H9 (cell line): ENCODE measurements around the gene CMTM4. TPM values are rescaled to one million over a fixed set of nuclear protein-coding genes. Genes with fewer than 3 reads are reported as not detected.

Experiments
- DNase-seq: peaks from one replicate; pipeline ENCODE4 v3.0.0-alpha.2; 2017
- H2AFZ ChIP-seq: one replicate; pipeline ENCODE4 v1.6.1; 2013; ENCODE audit warnings: mild to moderate bottlenecking, low read length, control low read depth, moderate library complexity
- H2AK5ac ChIP-seq: 2 replicates; pipeline ENCODE4 v1.6.1; 2013; ENCODE audit warnings: low read length, control low read depth, mixed read lengths; ENCODE audit not compliant: insufficient read length
- H2BK120ac ChIP-seq: one replicate; pipeline ENCODE4 v1.6.1; 2013; ENCODE audit warnings: low read depth, mild to moderate bottlenecking, low read length, control low read depth, inconsistent platforms; ENCODE audit not compliant: poor library complexity, severe bottlenecking
- H2BK12ac ChIP-seq: 2 replicates; pipeline ENCODE4 v1.6.1; 2013; ENCODE audit warnings: low read length, control low read depth, mixed read lengths, low read depth; ENCODE audit not compliant: insufficient read length
- H2BK15ac ChIP-seq: 2 replicates; pipeline ENCODE4 v1.6.1; 2013; ENCODE audit warnings: low read depth, low read length, control low read depth
- H2BK20ac ChIP-seq: one replicate; pipeline ENCODE4 v1.6.1; 2013; ENCODE audit warnings: low read depth, mild to moderate bottlenecking, low read length, control low read depth, inconsistent platforms; ENCODE audit not compliant: poor library complexity, severe bottlenecking
- H2BK5ac ChIP-seq: 2 replicates; pipeline ENCODE4 v1.6.1; 2013; ENCODE audit warnings: low read length, control low read depth, mixed read lengths; ENCODE audit not compliant: insufficient read length
- H3K14ac ChIP-seq: 2 replicates; pipeline ENCODE4 v1.6.1; 2013; ENCODE audit warnings: low read length, control low read depth; ENCODE audit not compliant: insufficient read depth
- H3K18ac ChIP-seq: 2 replicates; pipeline ENCODE4 v1.6.1; 2013; ENCODE audit warnings: low read depth, mild to moderate bottlenecking, mixed read lengths, low read length, control low read depth; ENCODE audit not compliant: insufficient read length
- H3K23ac ChIP-seq: 2 replicates; pipeline ENCODE4 v1.6.1; 2013; ENCODE audit warnings: low read length, control low read depth, mixed read lengths, low read depth; ENCODE audit not compliant: insufficient read length
- H3K23me2 ChIP-seq: 2 replicates; pipeline ENCODE4 v1.6.1; 2013; ENCODE audit warnings: low read depth, mild to moderate bottlenecking, mixed read lengths, low read length, control low read depth; ENCODE audit not compliant: insufficient read length, poor library complexity, severe bottlenecking
- H3K27ac ChIP-seq: 2 replicates; pipeline ENCODE4 v1.5.1; 2013; ENCODE audit warnings: low read length, control low read depth, mixed read lengths, low read depth; ENCODE audit not compliant: insufficient read length
- H3K27me3 ChIP-seq: 2 replicates; pipeline ENCODE4 v1.6.1; 2013; ENCODE audit warnings: low read length, control low read depth, inconsistent platforms; ENCODE audit not compliant: insufficient read depth
- H3K4ac ChIP-seq: 2 replicates; pipeline ENCODE4 v1.6.1; 2013; ENCODE audit warnings: low read depth, mild to moderate bottlenecking, control low read depth, inconsistent platforms, low read length, moderate library complexity
- H3K4me1 ChIP-seq: 2 replicates; pipeline ENCODE4 v1.6.1; 2013; ENCODE audit warnings: low read length, control low read depth, inconsistent platforms; ENCODE audit not compliant: insufficient read depth
- H3K4me2 ChIP-seq: 2 replicates; pipeline ENCODE4 v1.6.1; 2013; ENCODE audit warnings: low read length, control low read depth, mixed read lengths; ENCODE audit not compliant: insufficient read length, insufficient read depth
- H3K56ac ChIP-seq: 2 replicates; pipeline ENCODE4 v1.6.1; 2013; ENCODE audit warnings: low read depth, mild to moderate bottlenecking, mixed read lengths, low read length, control low read depth; ENCODE audit not compliant: insufficient read length
- H3K79me1 ChIP-seq: 2 replicates; pipeline ENCODE4 v1.6.1; 2013; ENCODE audit warnings: low read depth, mild to moderate bottlenecking, moderate library complexity, low read length, control low read depth, inconsistent platforms; ENCODE audit not compliant: insufficient read depth, poor library complexity, severe bottlenecking
- H3K79me2 ChIP-seq: 2 replicates; pipeline ENCODE4 v1.6.1; 2013; ENCODE audit warnings: low read length, control low read depth, inconsistent platforms; ENCODE audit not compliant: insufficient read depth
- H3K9ac ChIP-seq: 2 replicates; pipeline ENCODE4 v1.6.1; 2013; ENCODE audit warnings: low read length, control low read depth, mixed read lengths; ENCODE audit not compliant: insufficient read length; ENCODE audit errors: extremely low read depth
- H3K9me3 ChIP-seq: one replicate; pipeline ENCODE4 v1.6.1; 2013; ENCODE audit warnings: low read depth, low read length, inconsistent platforms; ENCODE audit not compliant: control insufficient read depth
- H3T11ph ChIP-seq: one replicate; pipeline ENCODE4 v1.6.1; 2013; ENCODE audit warnings: mild to moderate bottlenecking, low read length, control low read depth, inconsistent platforms
- H4K20me1 ChIP-seq: one replicate; pipeline ENCODE4 v1.6.1; 2013; ENCODE audit not compliant: control insufficient read depth, insufficient read length, insufficient read depth
- H4K5ac ChIP-seq: 2 replicates; pipeline ENCODE4 v1.6.1; 2013; ENCODE audit warnings: low read depth, mild to moderate bottlenecking, mixed read lengths, low read length, control low read depth; ENCODE audit not compliant: insufficient read length
- H4K8ac ChIP-seq: replicated peaks from 2 replicates; pipeline ENCODE4 v1.6.1; 2013; ENCODE audit warnings: low read length, control low read depth, mixed read lengths, low read depth; ENCODE audit not compliant: insufficient read length
- H4K91ac ChIP-seq: 2 replicates; pipeline ENCODE4 v1.6.1; 2013; ENCODE audit warnings: low read depth, mild to moderate bottlenecking, moderate library complexity, mixed read lengths, low read length, control low read depth; ENCODE audit not compliant: insufficient read length
- H3K27ac Mint-ChIP-seq, 3 experiments: 2 replicates in 2 of 3; 3 replicates in 1 of 3; pipeline ENCODE4 v1.8.0; 2020 to 2021; ENCODE audit warnings: mixed read lengths in 3 of 3, mild to moderate bottlenecking in 1 of 3, moderate library complexity in 1 of 3
- H3K27me3 Mint-ChIP-seq: 2 replicates; pipeline ENCODE4 v1.8.0; 2021; ENCODE audit warnings: low read depth, mild to moderate bottlenecking, moderate library complexity, mixed read lengths
- H3K36me3 Mint-ChIP-seq, 3 experiments: 2 replicates in 2 of 3; 3 replicates in 1 of 3; pipeline ENCODE4 v1.8.0; 2020 to 2021; ENCODE audit warnings: low read depth in 3 of 3, mixed read lengths in 3 of 3; ENCODE audit not compliant: insufficient read depth in 1 of 3
- H3K4me1 Mint-ChIP-seq, 2 experiments: 2 replicates each; pipeline ENCODE4 v1.8.0; 2020; ENCODE audit warnings: mixed read lengths in 2 of 2
- H3K4me3 Mint-ChIP-seq, 2 experiments: 2 replicates in 1 of 2; 3 replicates in 1 of 2; pipeline ENCODE4 v1.8.0; 2020 to 2021; ENCODE audit warnings: mild to moderate bottlenecking in 2 of 2, mixed read lengths in 2 of 2, moderate library complexity in 1 of 2
- H3K9me3 Mint-ChIP-seq, 2 experiments: 2 replicates in 1 of 2; 3 replicates in 1 of 2; pipeline ENCODE4 v1.8.0; 2020; ENCODE audit warnings: mild to moderate bottlenecking in 2 of 2, mixed read lengths in 2 of 2, moderate library complexity in 1 of 2
- WGBS: extraction: QIAGEN DNeasy Blood & Tissue Kit; methylation state at CpG from one replicate; pipeline ENCODE4 v1.1.7; 2013; ENCODE audit warnings: missing lambda C conversion rate, low lambda C conversion rate, mixed read lengths; ENCODE audit not compliant: insufficient read length; ENCODE audit errors: extremely low coverage; 5-methylcytosine and 5-hydroxymethylcytosine counted together
- total RNA-seq: library from RNA; stranded (reverse); gene quantifications from 2 replicates; pipeline ENCODE4 v1.2.1, GENCODE V29; 2021
- TF ChIP-seq, protein P1 (sequence below): fragments of 200-600 bp; sonication (generic); conservative IDR thresholded peaks from 3 replicates; pipeline ENCODE4 v1.8.0; 2021; ENCODE audit warnings: antibody characterized with exemption, mild to moderate bottlenecking

The CMTM4 gene
- total RNA-seq, 1 experiment from 2014 or later = 40.5 TPM

DNA sequence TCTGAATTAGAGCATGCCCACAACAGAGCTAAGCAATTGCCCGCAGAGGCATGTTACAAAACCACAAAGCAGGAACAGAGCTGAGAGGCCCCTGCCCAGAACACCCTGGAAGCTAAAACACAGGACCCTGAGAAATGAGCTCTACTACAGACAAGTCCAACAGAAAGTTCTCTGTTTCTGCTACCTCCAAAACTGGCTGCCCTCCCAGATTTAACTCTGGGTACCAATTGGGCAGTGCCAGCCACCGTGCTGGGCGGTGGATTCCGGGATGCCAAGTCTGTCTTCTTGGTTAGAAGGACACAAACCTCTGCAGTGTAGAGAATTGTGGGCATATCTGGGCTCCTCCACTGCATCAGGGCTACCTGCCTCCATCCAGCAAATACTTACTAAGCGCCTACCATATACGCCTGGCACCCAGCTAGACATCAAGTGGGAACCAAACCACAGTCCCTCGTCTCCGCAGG is 1.0 kb downstream of the CMTM4 start:
- Histone ChIP-seq H2AK5ac (no peak overlapping the region), H4K20me1 (no peaks in the 10 kb centered on the region), H4K5ac (no peak overlapping the region), H2BK120ac (no peak overlapping the region), H2BK5ac (no peak overlapping the region), H2BK15ac (no peak overlapping the region), H3K27ac (no peak overlapping the region), H3K4ac (no peak overlapping the region), H3T11ph (no peak overlapping the region), H3K14ac (peak overlapping the region; percentile 59), H4K91ac (no peak overlapping the region), H3K4me1 (peaks cover 2% of the 10 kb centered on the region), H3K4me2 (peak overlapping the region; percentile 65), H4K8ac (no peak overlapping the region), H3K9me3 (no peaks in the 10 kb centered on the region), H2BK12ac (no peak overlapping the region), H3K18ac (no peak overlapping the region), H2BK20ac (no peak overlapping the region), H3K79me2 (peaks cover 1% of the 10 kb centered on the region; the same call in 1 of the 2 replicates), H3K23ac (no peak overlapping the region), H3K79me1 (peaks cover 6% of the 10 kb centered on the region), H2AFZ (no peak overlapping the region), H3K56ac (no peak overlapping the region), H3K23me2 (peaks cover 9% of the 10 kb centered on the region), H3K9ac (peak overlapping the region; percentile 47), H3K27me3 (no peaks in the 10 kb centered on the region)
- no peak for DNase-seq
- peaks cover 16% of the 10 kb centered on the region for H3K27me3 Mint-ChIP-seq
- WGBS = no CpG with 5 or more reads among the region's 8 CpGs
- peak overlapping the region; percentile 78 to 89 for H3K4me3 Mint-ChIP-seq
- TF ChIP-seq, protein P1, sequence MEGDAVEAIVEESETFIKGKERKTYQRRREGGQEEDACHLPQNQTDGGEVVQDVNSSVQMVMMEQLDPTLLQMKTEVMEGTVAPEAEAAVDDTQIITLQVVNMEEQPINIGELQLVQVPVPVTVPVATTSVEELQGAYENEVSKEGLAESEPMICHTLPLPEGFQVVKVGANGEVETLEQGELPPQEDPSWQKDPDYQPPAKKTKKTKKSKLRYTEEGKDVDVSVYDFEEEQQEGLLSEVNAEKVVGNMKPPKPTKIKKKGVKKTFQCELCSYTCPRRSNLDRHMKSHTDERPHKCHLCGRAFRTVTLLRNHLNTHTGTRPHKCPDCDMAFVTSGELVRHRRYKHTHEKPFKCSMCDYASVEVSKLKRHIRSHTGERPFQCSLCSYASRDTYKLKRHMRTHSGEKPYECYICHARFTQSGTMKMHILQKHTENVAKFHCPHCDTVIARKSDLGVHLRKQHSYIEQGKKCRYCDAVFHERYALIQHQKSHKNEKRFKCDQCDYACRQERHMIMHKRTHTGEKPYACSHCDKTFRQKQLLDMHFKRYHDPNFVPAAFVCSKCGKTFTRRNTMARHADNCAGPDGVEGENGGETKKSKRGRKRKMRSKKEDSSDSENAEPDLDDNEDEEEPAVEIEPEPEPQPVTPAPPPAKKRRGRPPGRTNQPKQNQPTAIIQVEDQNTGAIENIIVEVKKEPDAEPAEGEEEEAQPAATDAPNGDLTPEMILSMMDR = no peak
- H3K9me3 Mint-ChIP-seq = no peaks in the 10 kb centered on the region; a peak in 1 of 5 replicates
- peaks cover 45 to 55% of the 10 kb centered on the region in 2 experiments for H3K4me1 Mint-ChIP-seq
- H3K27ac Mint-ChIP-seq = peak overlapping the region in 2 of 3 experiments; percentile 55 to 73; a peak in 3 of 7 replicates
- H3K36me3 Mint-ChIP-seq = peaks cover 3 to 12% (median 8%) of the 10 kb centered on the region in 3 experiments; a peak in 6 of 7 replicates
